ENCODE data around the gene OLFML1. TPM values are rescaled to one million over a fixed set of nuclear protein-coding genes. Genes with fewer than 3 reads are reported as not detected.
A peak's percentile ranks its signal among the peaks of the same experiment; 100 is the strongest.

Gene OLFML1
- total RNA-seq, result 10.7 TPM

DNA sequence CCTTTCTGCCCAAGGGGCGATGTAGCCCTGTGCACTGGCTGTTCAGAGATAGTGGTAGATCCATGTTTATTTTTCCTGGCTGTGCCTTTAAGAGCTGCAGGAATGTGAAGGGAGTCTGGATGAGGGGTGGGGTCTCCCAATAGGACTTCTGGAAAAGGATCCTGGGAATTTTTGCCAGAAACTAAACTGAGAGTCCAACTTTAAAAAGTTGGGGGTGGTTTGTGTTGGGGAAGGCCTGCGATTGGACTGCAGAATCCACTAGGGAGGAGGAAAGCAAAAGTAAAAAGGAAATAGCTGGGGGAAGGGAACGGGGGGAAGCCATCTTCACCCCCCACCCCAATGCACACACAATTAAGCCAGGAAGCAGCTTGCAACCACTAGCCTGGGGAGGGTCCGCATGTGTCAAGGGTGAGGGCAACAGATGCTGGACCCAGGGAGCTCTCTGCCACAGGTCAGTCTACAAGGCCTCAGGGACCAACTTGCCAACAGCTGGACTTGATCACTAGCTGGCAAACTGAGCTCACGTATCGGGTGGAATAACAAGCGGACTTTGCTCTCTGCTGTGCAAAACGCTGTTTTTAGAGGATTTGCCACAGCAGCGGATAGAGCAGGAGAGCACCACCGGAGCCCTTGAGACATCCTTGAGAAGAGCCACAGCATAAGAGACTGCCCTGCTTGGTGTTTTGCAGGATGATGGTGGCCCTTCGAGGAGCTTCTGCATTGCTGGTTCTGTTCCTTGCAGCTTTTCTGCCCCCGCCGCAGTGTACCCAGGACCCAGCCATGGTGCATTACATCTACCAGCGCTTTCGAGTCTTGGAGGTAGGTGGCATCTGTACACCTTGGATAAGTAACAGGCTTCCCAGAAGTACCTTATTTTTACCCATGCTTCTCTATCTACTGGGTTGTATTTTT, at the start of gene OLFML1:
Gene OLFML1, plus strand, starts transcription at position 321 of the 912 bp plus-strand sequence. Its CDS starts 370 bp downstream, at position 691.
- peak within 1 kb of the TSS; percentile 44 to 65 for H3K4me3 ChIP-seq
- no peaks in the 10 kb centered on the region for H3K9me3 ChIP-seq
- H3K36me3 ChIP-seq, result no peaks in the 10 kb centered on the region
- no peak for TF ChIP-seq CTCF (IDR thresholded peaks at IDR 0.05)
- peak within 1 kb of the TSS; percentile 44 to 46 for H3K27ac ChIP-seq
- intact Hi-C loops (cut with DNase I), result no loop called here
- H3K27me3 ChIP-seq, result no peaks in the 10 kb centered on the region
- DNase-seq (ENCODE audit: low spot score in 2 of 2), result no peak
- peaks cover 0 to 2% of the 10 kb centered on the region in 2 donors for H3K4me1 ChIP-seq

DNA sequence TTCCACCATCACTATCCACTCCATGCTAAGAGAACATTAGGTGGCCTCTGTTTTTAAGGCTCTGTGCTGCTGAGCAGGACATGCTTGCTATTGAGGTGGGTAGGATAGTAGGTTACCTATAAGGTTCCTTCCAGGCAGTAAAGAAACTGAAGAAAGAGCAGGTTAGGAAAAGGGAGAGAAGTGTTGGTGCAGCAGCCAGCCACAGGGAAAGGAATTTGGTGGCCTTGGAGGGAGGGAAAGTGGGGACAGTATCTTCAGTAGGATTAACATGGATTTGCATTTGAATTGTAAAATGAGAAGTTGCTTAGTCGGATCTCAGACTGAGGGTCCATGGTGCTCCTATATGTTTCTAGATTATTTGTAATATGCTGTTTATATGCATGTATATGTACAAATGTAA, 49.2 kb upstream of the OLFML1 start:
- Histone ChIP-seq H3K9me3 (no peaks in the 10 kb centered on the region), H3K4me1 (no peaks in the 10 kb centered on the region), H3K27ac (no peak overlapping the region), H3K36me3 (no peaks in the 10 kb centered on the region), H3K27me3 (no peaks in the 10 kb centered on the region), H3K4me3 (no peak overlapping the region)
- TF ChIP-seq CTCF (IDR thresholded peaks at IDR 0.05), result no peak
- no peak for DNase-seq (ENCODE audit: low spot score in 2 of 2)
- intact Hi-C loops (cut with DNase I), result no loop called here

DNA sequence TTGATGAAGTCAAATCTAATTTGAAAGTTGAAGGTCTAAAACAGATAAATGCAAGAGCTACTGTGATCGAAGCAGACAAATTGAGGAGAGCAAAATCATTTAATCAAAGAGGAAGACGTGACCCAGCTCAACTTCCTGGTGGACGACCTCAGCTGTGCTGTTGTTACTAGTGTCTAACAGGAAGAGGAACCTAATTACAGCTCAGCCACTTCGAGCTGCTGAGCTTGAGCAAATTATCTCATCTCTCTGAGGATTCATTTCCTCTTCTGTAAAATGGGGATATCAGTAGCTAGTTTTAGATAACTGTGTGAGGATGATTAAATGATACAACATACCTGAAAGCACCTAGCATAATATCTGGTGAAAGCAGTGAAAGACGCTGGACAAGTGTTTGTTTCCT, 48.6 kb upstream of the OLFML1 start:
- no peak overlapping the region for H3K27ac ChIP-seq
- H3K4me3 ChIP-seq, result no peak overlapping the region
- no peaks in the 10 kb centered on the region for H3K36me3 ChIP-seq
- TF ChIP-seq CTCF (IDR thresholded peaks at IDR 0.05), result no peak
- H3K4me1 ChIP-seq, result no peaks in the 10 kb centered on the region
- H3K27me3 ChIP-seq, result no peaks in the 10 kb centered on the region
- intact Hi-C loops (cut with DNase I), result no loop called here
- H3K9me3 ChIP-seq, result no peaks in the 10 kb centered on the region
- no peak for DNase-seq (ENCODE audit: low spot score in 2 of 2)

GRCh38 chr11:7437696-7438095, 47.6 kb upstream of the OLFML1 start:
- Histone ChIP-seq H3K9me3 (no peaks in the 10 kb centered on the region), H3K27ac (no peak overlapping the region), H3K4me3 (no peak overlapping the region), H3K27me3 (no peaks in the 10 kb centered on the region), H3K36me3 (no peaks in the 10 kb centered on the region), H3K4me1 (no peaks in the 10 kb centered on the region)
- no peak for DNase-seq (ENCODE audit: low spot score in 2 of 2)
- TF ChIP-seq CTCF (IDR thresholded peaks at IDR 0.05), result no peak
- intact Hi-C loops (cut with DNase I), result no loop called here

DNA sequence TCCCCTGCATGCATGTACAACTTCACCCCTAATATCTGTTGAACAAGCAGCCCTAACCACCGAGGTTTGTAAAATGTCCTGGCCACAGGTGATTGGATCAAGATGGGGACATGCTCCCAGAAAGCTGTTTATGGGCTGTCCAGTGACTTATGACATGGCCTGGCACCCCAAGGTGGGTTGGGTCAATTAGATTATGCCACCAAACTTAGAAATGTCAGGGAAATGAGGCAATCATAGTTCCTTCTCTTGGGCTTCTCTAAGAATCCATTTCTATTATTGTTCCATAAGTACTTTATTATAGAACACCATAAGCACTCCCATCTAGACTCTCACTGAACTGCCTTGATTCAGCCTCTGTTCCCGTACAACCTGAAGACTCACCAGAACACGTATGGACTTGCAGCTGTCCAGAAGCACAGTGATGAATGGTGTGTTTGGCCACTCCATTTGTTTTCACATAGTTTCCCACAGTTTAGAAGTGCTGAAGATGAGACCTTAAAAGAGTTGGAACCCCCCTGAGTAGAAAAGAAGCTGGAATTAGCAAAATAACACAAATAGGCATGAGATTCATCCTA, 45.5 kb upstream of the OLFML1 start:
- Histone ChIP-seq H3K4me1 (no peaks in the 10 kb centered on the region), H3K27ac (no peak overlapping the region), H3K27me3 (no peaks in the 10 kb centered on the region), H3K36me3 (no peaks in the 10 kb centered on the region), H3K4me3 (no peak overlapping the region), H3K9me3 (no peaks in the 10 kb centered on the region)
- no peak for TF ChIP-seq CTCF (IDR thresholded peaks at IDR 0.05)
- DNase-seq (ENCODE audit: low spot score in 2 of 2), result no peak
- intact Hi-C loops (cut with DNase I), result no loop called here
